HEK293 (cell line): ENCODE results near the gene HID1.

ENCODE experiments used
- ELK4 ChIP-seq: IDR thresholded peaks from 2 replicates; pipeline ENCODE4 v1.6.1; 2011; ENCODE audit warnings: mild to moderate bottlenecking, low read depth, low read length, borderline replicate concordance
- ZFP37 ChIP-seq: fragments of 450-650 bp; formaldehyde crosslinking; IDR thresholded peaks from 2 replicates; pipeline ENCODE4 v1.5.1; 2016; ENCODE audit warnings: missing biosample characterization, missing genetic modification characterization
- ZNF266 ChIP-seq: fragments of 450-650 bp; formaldehyde crosslinking; IDR thresholded peaks from 2 replicates; pipeline ENCODE4 v1.5.1; 2016; ENCODE audit warnings: missing biosample characterization, missing genetic modification characterization, low read depth
- ZNF274 ChIP-seq, 2 experiments: fragments of 200-500 bp in 1 of 2; fragments of 450-650 bp in 1 of 2; sonication (Bioruptor generic) in 1 of 2; formaldehyde crosslinking in 1 of 2; IDR thresholded peaks; 2 replicates each; pipeline versions ENCODE4 v1.5.1 to v1.6.1; 2014 to 2016; ENCODE audit warnings: borderline replicate concordance in 1 of 2, inconsistent platforms in 1 of 2, low read length in 1 of 2, missing biosample characterization in 1 of 2, missing genetic modification characterization in 1 of 2
- ZNF391 ChIP-seq: fragments of 450-650 bp; formaldehyde crosslinking; IDR thresholded peaks from 2 replicates; pipeline ENCODE4 v1.5.1; 2016; ENCODE audit warnings: low read depth, missing biosample characterization, missing genetic modification characterization, borderline replicate concordance
- ZNF501 ChIP-seq: fragments of 450-650 bp; formaldehyde crosslinking; IDR thresholded peaks from 2 replicates; pipeline ENCODE4 v1.5.1; 2016; ENCODE audit warnings: missing biosample characterization, missing genetic modification characterization
- ZNF692 ChIP-seq: fragments of 450-650 bp; formaldehyde crosslinking; IDR thresholded peaks from 2 replicates; pipeline ENCODE4 v1.5.1; 2016; ENCODE audit warnings: missing biosample characterization, missing genetic modification characterization
- TF ChIP-seq, protein P1 (sequence below): fragments of 450-650 bp; formaldehyde crosslinking; IDR thresholded peaks from 2 replicates; pipeline ENCODE4 v1.5.1; 2016; ENCODE audit warnings: missing biosample characterization, missing genetic modification characterization
- TF ChIP-seq, protein P2 (sequence below): fragments of 450-650 bp; formaldehyde crosslinking; IDR thresholded peaks from 2 replicates; pipeline ENCODE4 v1.5.1; 2016; ENCODE audit warnings: missing biosample characterization, missing genetic modification characterization
- TF ChIP-seq, protein P3 (sequence below): fragments of 450-650 bp; formaldehyde crosslinking; IDR thresholded peaks from 2 replicates; pipeline ENCODE4 v1.5.1; 2016; ENCODE audit warnings: missing biosample characterization, missing genetic modification characterization

- TF ChIP-seq, protein P1, sequence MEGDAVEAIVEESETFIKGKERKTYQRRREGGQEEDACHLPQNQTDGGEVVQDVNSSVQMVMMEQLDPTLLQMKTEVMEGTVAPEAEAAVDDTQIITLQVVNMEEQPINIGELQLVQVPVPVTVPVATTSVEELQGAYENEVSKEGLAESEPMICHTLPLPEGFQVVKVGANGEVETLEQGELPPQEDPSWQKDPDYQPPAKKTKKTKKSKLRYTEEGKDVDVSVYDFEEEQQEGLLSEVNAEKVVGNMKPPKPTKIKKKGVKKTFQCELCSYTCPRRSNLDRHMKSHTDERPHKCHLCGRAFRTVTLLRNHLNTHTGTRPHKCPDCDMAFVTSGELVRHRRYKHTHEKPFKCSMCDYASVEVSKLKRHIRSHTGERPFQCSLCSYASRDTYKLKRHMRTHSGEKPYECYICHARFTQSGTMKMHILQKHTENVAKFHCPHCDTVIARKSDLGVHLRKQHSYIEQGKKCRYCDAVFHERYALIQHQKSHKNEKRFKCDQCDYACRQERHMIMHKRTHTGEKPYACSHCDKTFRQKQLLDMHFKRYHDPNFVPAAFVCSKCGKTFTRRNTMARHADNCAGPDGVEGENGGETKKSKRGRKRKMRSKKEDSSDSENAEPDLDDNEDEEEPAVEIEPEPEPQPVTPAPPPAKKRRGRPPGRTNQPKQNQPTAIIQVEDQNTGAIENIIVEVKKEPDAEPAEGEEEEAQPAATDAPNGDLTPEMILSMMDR (tag by site-specific recombination): no peak
- TF ChIP-seq ZNF692 (tag by site-specific recombination) (no peak), ZNF266 (tag by site-specific recombination) (no peak), ZNF501 (tag by site-specific recombination) (no peak), ELK4 (no peak), ZNF391 (no peak), ZFP37 (tag by site-specific recombination) (no peak), ZNF274 (IDR thresholded peaks at IDR 0.05; ENCODE audit: low read length) (no peak), ZNF274 (tag by site-specific recombination; IDR thresholded peaks at IDR 0.05; ENCODE audit: borderline replicate concordance) (no peak)
- TF ChIP-seq, protein P2, sequence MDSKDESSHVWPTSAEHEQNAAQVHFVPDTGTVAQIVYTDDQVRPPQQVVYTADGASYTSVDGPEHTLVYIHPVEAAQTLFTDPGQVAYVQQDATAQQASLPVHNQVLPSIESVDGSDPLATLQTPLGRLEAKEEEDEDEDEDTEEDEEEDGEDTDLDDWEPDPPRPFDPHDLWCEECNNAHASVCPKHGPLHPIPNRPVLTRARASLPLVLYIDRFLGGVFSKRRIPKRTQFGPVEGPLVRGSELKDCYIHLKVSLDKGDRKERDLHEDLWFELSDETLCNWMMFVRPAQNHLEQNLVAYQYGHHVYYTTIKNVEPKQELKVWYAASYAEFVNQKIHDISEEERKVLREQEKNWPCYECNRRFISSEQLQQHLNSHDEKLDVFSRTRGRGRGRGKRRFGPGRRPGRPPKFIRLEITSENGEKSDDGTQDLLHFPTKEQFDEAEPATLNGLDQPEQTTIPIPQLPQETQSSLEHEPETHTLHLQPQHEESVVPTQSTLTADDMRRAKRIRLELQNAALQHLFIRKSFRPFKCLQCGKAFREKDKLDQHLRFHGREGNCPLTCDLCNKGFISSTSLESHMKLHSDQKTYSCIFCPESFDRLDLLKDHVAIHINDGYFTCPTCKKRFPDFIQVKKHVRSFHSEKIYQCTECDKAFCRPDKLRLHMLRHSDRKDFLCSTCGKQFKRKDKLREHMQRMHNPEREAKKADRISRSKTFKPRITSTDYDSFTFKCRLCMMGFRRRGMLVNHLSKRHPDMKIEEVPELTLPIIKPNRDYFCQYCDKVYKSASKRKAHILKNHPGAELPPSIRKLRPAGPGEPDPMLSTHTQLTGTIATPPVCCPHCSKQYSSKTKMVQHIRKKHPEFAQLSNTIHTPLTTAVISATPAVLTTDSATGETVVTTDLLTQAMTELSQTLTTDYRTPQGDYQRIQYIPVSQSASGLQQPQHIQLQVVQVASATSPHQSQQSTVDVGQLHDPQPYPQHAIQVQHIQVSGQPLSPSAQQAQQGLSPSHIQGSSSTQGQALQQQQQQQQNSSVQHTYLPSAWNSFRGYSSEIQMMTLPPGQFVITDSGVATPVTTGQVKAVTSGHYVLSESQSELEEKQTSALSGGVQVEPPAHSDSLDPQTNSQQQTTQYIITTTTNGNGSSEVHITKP (tag by site-specific recombination): no peak
- TF ChIP-seq, protein P3, sequence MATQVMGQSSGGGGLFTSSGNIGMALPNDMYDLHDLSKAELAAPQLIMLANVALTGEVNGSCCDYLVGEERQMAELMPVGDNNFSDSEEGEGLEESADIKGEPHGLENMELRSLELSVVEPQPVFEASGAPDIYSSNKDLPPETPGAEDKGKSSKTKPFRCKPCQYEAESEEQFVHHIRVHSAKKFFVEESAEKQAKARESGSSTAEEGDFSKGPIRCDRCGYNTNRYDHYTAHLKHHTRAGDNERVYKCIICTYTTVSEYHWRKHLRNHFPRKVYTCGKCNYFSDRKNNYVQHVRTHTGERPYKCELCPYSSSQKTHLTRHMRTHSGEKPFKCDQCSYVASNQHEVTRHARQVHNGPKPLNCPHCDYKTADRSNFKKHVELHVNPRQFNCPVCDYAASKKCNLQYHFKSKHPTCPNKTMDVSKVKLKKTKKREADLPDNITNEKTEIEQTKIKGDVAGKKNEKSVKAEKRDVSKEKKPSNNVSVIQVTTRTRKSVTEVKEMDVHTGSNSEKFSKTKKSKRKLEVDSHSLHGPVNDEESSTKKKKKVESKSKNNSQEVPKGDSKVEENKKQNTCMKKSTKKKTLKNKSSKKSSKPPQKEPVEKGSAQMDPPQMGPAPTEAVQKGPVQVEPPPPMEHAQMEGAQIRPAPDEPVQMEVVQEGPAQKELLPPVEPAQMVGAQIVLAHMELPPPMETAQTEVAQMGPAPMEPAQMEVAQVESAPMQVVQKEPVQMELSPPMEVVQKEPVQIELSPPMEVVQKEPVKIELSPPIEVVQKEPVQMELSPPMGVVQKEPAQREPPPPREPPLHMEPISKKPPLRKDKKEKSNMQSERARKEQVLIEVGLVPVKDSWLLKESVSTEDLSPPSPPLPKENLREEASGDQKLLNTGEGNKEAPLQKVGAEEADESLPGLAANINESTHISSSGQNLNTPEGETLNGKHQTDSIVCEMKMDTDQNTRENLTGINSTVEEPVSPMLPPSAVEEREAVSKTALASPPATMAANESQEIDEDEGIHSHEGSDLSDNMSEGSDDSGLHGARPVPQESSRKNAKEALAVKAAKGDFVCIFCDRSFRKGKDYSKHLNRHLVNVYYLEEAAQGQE (tag by site-specific recombination): no peak
Observed at GRCh38 chr17:74924250-74924948, 48.2 kb downstream of the HID1 start, which contains the start of gene OTOP2.
